GM19240 (cell line): ENCODE measurements around the gene ANK3.

Experiments used
- DNase-seq: peaks from one replicate; pipeline ENCODE4 v3.0.0; 2011; ENCODE audit warnings: low spot score; ENCODE audit not compliant: insufficient read length

The ANK3 gene

GRCh38 chr10:60186315-60187071, 203.2 kb downstream of the ANK3 start:
- DNase-seq, result no peak

GRCh38 chr10:60185421-60185820, 204.3 kb downstream of the ANK3 start:
- DNase-seq, result no peak

GRCh38 chr10:60182691-60183090, 207.0 kb downstream of the ANK3 start:
- DNase-seq, result no peak

GRCh38 chr10:60176925-60177324, 212.8 kb downstream of the ANK3 start:
- DNase-seq, result no peak

GRCh38 chr10:60175441-60175971, 214.2 kb downstream of the ANK3 start:
- DNase-seq, result no peak

- no peak for DNase-seq
These were observed 217.2 kb downstream of the ANK3 start for GRCh38 chr10:60172363-60172990.

- DNase-seq, result no peak
These were observed 218.2 kb downstream of the ANK3 start for GRCh38 chr10:60171436-60172013.

- DNase-seq, result no peak
These were observed 219.4 kb downstream of the ANK3 start for GRCh38 chr10:60170250-60170649.

- no peak for DNase-seq
These were observed 220.6 kb downstream of the ANK3 start for GRCh38 chr10:60169111-60169510.

GRCh38 chr10:60167050-60167449, 222.6 kb downstream of the ANK3 start:
- no peak for DNase-seq

- no peak for DNase-seq
These were observed 225.9 kb downstream of the ANK3 start for GRCh38 chr10:60163786-60164185.

- no peak for DNase-seq
These were observed 227.0 kb downstream of the ANK3 start for GRCh38 chr10:60162631-60163030.

GRCh38 chr10:60155943-60156683, 233.6 kb downstream of the ANK3 start:
- DNase-seq, result no peak

GRCh38 chr10:60155099-60155877, 234.4 kb downstream of the ANK3 start:
- DNase-seq, result no peak

- DNase-seq, result no peak
These were observed 240.7 kb downstream of the ANK3 start for GRCh38 chr10:60149003-60149402.

- no peak for DNase-seq
These were observed 241.3 kb downstream of the ANK3 start for GRCh38 chr10:60148266-60148840.

- DNase-seq, result no peak
These were observed 242.0 kb downstream of the ANK3 start for GRCh38 chr10:60147576-60148265.

- no peak for DNase-seq
These were observed 242.7 kb downstream of the ANK3 start for GRCh38 chr10:60147025-60147424.

- no peak for DNase-seq
These were observed 245.6 kb downstream of the ANK3 start for GRCh38 chr10:60144099-60144498.

- DNase-seq, result no peak
These were observed 246.9 kb downstream of the ANK3 start for GRCh38 chr10:60142736-60143135.
